Activated CD4-positive, alpha-beta T cell treated with anti-CD3 and anti-CD28 coated beads, Interleukin-2, Interleukin-4, amounts not matched to agents 100 ng/mL and 50 ng/mL, durations not matched to agents 16 hours and 8 hours (primary cell): Measurements from ENCODE around the gene RPL7A.
A peak's percentile ranks its signal among the peaks of the same experiment; 100 is the strongest.
"Not testable (repeated sequence)": the region's sequence is repeated elsewhere in the genome, so short reads cannot be mapped to it uniquely, and the experiment has no call there.

Source experiments
- DNase-seq: peaks from one replicate; pipeline ENCODE4 v3.0.0-alpha.2; 2020; ENCODE audit warnings: low spot score

The RPL7A gene

DNA sequence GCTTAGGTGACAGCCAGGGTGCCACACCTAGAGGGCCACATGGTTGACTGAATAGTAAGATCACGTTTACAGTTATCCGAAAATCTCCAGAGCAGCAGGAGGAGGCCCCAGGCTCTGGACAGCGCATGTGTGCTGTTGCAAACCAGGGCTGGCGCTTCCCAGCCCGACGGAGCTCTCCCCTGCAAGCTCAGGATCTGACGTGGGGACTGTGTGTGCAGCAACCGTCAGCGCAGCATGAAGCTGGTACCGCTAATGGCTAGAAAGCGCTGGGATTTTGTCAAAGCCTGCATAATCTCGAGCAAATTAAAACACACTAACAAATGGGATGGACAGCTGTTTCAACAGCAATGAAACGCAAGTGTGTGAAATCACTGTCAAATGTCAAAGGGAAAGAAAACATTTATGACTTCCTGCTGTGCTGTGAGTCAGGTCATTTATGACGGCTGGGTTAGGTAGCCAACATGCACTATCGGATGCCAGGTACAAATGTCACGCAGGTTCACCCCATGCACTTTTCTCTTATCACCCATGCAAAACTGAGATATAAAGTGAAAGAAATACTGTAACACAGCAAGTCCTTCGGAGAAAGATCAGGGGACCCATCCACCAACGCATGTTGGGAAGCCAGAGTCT is 20.3 kb downstream of the RPL7A start:
- no peak for DNase-seq

DNA sequence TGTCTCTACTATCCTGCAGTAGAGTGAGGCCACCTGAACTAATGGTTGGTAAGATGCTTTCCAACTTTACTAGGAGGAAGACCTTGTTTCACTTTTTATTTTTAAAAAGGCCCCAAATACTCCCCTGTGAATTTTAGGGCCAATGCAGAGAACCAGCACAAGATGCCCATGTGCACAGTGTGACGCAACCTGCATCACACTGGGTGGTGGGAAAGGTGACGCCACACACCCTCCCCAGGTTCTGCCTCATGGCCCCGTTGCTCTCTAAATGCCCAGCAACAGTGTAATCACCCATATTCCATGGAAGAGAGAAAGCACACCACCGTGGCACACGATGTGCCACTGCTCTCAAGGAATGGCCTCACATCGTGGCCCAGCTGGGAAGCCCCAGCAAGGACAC is 21.4 kb downstream of the RPL7A start:
- DNase-seq = no peak

DNA sequence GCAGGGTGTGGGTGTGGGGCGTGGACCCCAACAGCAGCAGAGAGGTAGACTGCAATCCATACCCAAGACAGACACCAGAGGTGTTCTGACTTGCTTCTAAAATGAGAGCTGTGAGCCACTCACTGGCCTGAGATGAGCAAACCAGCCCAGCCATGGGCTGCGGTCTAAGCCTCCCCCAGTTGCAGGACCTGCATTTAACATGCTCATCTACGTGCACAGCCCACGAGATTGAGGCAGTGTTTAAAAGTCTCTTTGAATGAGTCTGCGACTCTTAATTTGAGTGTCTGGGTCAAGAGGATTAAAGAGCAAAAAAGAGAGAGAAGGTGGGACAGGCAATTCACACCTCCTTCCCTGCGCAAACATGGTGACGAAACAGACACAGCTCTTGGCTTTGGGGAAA is 21.9 kb downstream of the RPL7A start:
- DNase-seq = no peak

DNA sequence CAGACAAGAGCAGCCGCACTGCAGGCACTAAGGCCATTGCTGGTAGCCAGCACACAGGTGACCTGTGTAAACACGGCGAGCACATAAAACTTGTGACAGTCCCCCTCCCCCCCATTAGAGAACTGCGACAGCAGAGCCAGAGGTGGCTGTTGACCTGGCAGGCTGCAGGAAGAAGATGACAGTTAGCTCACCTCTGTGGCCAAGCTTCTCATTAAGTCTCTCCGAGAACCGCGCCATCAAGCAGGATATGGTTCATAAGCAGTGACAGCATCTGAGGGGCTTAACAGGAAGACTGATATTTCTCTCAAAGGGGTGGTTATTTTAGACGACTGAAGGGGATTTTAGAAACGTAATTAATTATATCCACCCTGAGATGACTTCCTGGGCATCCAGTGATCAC is 22.7 kb downstream of the RPL7A start:
- DNase-seq = peak; percentile 69

DNA sequence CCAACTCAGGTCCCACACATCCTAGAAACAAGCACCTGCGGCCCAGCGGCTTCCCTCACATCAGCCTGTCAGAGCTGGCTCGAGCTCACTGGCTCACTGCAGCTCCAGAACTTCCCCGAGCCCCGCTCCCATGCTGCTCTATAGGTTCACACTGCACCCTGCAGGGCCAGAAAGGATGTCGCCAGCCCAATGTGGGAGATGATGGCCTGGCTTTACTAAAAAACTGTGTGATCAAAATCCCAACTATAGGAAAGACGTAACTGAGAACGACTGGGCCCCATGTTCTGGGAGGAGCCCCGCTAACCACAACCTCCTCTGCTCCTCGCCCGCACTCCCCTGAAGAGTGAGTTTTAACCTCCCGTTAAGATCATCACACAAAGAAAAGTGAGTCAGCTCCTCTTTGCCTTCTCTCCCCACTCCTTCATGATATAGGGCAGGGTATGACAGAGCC is 23.3 kb downstream of the RPL7A start:
- DNase-seq = peak; percentile 88

DNA sequence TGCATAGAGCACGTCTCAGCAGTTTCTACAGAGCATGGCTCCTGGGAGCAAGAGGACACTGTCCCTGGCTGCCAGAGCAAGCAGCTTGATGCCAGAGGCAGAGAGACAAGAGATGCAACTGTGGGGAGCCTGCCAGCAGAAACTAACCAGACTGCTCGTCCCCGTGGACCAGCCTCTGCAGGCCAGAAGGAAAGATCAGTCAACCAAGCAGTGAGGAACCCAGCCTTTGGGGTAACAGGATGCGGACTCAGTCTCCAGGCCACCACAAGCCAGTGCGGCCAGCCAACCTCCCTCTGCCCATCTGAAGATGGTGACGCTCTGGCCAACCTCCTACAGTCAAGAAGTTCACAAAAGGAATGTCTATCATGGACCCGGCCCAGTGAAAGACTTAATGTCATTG is 24.1 kb downstream of the RPL7A start:
- no peak for DNase-seq

DNA sequence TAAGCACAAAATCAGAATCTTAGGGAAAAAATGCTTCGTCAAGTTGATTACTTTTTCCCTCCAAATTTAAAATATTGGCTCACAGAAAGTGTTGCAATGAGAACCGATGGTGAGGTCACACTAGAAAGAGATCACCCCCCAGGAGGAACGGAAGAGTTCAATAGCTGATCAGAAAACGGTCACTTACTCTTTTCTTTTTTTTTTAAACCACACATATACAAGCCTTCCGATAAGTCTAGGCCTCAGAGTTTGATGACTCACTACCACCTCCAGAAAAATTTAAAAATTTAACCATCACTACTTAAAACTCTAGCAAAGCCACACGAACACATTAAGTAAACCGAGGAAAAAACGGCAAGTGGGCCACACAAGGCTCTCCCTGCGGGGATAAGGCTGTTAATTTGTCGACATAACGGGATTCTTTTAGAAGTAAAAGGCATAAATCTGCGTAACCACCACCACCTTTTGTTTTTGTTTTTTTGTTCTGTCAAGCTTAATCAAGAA is 26.6 kb downstream of the RPL7A start:
- DNase-seq = peak; percentile 57

DNA sequence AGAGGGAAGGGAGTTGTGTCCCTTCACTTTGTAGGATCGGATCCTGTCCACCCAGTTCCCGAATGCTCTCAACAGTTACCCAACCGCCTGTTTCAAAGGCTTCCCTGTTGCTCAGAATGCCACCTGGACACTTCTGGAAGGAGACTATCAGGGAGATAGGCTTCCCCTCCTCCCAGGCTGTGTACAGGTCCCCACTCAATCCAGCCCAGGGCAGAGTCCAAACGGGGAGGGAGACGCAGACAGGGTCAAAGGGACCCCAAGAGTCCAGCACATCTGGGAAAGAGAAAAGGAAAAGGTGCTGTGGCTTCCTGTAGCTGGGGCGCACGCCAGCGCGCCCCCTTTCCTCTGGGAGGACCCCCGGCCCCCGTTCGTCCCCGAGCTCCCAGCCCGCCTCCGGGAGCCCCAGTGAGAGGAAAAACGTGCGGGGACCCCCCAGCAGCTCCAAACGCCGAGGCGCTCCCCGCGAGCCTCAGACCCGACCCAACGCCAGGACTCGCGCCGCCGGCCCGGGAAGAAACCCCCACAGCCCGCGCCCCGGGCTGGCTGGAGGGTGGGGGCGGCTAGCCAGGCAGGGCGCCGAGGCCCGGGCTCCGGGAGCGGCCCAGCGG is 27.2 kb downstream of the RPL7A start:
- DNase-seq = no peak

DNA sequence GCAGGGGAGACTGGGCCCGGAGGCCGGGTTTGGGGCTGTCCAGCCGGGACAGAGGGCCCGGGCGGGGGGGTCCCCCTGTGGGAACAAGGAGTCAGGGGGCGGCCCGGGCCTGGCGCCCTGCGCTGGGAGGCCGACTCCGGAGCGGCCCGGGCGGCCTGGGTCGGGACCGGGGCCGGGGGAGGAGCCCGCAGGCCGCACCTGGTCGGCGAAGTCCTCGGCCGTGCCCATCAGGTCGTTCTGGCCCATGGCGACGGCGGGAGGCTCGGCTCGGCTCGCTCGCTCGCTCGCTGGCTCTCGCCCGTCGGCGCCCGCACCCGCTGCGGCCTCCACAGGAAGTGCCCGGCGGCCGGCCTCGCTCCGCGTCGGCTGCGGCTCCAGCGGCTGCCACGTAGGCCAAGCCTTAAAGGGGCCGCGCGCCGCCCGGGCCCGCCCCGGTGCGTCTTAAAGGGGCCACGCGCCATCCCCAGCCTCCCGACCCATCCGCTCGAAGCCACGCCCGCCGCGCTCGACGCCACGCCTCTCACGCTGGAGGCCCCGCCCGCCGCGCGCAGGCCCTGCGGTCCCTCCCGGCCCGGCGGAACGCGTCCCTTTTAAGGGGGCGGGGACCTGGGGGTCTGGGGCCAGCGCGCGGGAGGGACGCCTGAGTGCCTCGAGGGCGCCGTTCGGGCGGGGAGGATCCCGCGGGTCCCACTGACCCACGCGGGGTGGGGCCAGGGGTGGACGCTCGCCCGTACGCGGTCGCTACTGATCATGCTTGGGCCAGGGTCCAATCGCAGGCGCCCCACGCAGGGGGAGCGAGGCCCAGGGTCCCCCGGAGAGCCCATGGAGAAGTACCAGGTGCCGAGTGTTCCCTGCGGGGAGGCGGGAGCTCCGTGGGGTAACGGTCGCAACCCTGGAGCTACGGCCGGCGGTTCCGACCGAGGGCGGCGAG is 28.0 kb downstream of the RPL7A start, which contains the start of the genes STKLD1 and SURF4:
STKLD1 (plus strand) TSS at position 643 of the 931 bp plus-strand sequence; CDS start at position 751, 108 bp downstream.
SURF4 (minus strand) TSS at position 337 of the 931 bp plus-strand sequence; CDS start at position 246, 91 bp downstream.
- peak; percentile 95 for DNase-seq

DNA sequence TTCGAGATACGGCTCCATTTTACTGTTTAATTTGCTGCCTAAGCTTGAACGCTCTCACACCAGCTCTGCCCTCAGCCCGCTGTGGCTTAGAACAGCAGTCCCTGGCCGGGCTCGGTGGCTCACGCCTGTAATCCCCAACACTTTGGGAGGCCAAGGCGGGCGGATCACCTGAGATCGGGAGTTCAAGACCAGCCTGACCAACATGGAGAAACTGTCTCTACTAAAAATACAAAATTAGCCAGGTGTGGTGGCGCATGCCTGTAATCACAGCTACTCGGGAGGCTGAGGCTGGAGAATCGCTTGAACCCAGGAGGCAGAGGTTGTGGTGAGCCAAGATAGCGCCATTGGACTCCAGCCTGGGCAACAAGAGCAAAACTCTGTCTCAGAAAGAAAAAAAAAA is 29.3 kb downstream of the RPL7A start:
- DNase-seq = not testable (repeated sequence)

DNA sequence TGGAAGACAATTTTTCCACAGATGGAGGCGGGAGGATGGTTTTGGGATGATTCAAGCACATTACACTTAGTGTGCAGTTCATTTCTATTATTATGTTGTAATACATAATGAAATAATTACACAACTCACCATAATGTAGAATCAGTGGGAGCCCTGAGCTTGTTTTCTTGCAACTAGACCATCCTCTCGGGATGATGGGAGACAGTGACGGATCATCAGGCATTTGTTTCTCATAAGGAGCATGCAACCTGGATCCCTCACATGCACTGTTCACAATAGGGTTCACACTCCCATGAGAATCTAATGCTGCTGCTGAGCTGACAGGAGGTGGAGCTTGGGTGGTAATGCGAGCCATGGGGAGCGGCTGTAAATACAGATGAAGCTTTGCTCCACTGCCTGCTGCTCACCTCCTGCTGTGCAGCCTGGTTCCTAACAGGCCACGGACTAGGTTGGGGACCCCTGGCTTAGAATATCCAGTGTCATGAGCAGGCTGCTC is 29.8 kb downstream of the RPL7A start:
- no peak for DNase-seq

DNA sequence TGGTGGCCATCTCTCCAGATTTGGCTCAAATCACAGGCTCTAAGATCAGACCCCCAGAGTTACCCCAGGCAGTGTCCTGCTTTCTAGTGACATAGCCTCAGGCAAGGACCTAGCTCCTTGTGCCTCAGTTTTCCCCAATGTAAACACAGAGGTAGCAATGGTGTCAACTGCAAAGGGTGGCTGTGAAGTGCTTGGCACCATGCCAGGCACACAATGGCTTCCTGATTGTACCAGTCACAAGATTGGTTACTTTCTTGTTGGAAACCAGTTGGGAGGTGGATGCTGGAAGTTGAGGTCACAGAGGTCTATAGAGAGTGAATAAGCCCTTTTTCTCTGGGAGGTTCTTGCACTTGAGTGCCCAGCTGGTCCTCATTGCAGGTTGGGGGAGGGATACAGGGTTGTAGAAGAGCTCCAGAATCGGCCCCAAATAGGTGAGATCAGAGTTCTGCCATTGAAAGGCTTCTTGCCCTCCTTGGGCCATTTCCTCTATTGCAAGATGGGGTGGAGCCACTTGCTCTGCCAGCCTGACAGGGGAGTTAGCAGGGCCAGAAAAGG is 30.5 kb downstream of the RPL7A start:
- no peak for DNase-seq

DNA sequence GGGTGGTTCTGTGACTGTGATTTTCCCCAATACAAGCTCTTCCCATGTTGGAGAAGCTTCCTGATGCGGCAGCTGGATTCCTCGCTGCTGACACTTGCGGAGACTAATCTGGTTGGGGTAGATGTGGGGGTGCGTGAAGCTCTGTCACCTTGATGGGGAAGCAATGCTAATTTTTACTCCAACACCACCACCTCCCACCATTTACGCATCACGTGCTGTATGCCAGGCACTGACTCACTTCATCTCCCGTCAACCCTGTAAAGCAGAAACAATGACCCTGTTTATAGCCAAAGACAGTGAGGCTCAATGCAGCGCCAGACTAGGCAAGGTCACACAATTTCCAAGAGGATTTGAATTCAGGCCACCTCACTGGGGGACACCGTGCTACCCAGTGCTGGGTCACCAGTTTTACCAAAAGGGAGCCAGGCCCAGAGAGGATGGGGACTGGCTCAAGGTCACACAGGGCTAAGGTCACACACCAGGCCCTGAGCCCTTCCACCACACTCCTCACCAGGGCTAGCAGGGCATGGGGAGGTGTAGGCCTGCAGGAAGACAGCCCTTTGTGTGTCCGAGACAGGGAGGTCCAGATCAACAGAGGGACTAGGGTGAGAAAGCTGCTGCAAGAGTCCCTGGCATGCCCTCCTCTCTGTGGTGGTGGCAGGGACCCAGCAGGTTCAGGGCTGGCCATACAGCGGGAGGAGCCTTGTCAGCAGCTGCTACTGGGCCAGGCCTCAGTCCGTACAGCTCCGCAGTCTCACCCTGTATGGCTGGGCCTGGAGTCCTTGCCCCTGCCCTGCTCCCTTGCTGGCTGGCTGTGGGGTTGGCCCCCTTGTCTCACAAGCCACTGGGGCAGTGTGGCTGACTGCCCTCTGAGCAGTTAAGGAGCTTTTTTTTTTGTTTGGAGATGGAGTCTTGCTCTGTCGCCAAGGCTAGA is 31.4 kb downstream of the RPL7A start:
- no peak for DNase-seq

DNA sequence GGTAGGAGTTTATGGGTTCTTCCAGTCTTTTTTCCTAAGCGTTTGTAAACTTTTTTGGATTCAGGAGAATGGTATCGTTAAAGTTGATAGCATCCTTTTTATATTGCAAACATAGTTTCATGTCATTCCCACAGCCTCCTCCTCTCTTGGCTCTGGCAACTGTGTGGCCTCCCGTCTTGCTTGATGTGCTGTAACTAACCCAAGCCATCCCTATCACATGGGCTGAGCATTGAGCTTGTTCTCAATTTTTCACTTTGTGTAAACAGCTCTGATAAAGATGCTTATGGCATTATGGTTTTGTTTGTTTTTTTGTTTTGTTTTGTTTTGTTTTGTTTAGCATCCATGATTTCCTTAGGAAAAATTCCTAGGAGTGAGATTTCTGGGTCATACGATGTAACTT is 32.7 kb downstream of the RPL7A start:
- no peak for DNase-seq

DNA sequence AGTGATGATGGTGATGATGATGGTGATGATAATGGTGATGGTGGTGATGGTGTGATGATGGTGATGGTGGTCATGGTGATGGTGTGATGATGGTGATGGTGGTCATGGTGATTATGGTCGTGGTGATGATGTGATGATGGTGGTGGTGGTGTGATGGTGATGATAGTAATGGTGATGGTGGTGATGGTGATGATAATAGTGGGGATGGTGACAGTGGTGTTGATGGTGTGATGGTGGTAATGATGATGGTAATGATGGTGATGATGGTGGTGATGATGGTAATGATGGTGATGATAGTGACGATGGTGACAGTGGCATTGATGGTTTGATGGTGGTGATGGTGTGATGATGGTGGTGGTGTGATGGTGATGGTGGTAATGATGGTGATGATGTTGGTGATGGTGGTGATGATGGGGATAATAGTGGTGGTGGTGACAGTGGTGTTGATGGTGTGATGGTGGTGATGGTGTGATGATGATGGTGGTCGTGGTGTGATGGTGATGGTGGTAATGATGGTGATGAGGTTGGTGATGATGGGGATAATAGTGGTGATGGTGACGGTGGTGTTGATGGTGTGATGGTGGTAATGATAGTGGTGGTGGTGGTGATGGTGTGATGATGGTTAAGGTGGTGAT is 34.6 kb downstream of the RPL7A start:
- no peak for DNase-seq

DNA sequence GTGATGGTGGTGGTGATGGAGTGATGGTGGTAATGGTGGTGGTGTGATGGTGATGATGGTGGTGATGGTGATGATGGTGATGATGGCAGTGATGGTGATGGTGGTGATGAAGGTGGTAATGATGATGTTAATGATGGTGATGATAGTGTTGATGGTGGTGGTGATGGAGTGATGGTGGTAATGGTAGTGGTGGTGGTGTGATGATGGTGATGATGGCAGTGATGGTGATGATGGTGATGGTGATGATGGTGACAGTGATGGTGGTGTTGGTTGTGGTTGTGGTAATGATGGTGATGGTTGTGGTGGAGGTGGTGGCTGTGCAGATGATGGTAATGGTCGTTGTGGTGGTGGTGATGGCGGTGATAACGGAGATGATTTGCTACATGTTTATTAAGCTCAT is 35.4 kb downstream of the RPL7A start:
- no peak for DNase-seq

DNA sequence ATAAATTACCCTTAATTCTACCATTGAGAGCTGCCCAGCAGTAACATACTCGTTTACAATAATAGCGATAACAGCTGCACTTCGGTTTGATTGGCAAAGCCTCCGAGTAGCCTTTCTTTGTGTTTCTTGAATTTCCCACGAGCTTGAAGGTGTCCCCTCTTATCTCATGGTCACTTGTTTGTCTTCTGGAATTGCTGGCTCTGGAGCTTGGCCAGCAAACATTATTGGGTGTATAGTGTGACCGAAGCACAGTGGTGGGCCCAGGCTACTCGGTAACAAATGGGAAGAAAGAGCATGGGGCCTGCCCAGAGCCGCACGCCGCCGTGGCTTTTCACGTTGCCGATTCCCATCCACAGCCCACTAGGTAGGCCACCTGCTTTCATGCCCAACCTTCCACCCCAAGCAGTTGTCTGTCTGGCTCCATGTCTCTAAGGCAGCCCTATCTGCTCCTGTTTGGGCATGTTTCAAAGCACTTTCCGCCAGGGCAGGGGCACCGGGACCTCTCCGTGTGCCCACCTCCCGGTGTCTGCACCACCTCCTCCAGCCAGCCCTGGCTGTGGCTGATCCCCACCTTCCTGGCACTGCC is 36.8 kb downstream of the RPL7A start:
- DNase-seq = no peak

DNA sequence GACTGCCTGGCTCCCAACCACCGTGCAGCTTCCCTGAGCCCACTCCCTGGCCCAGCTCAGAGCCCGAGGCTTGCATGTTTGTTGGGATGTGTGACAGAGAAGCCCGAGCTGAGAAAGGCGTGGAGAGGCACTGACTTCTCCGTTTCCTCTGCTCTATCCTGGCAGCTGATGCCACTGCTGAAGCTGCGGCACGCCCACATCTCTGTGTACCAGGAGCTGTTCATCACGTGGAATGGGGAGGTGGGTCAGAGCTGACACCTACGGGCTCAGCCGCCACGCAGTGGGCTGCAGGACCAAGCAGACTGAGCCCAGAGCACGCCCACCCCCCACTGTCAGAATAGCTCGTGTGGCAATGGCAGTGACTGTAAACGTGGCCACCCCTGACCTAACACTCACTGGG is 37.4 kb downstream of the RPL7A start:
- no peak for DNase-seq

DNA sequence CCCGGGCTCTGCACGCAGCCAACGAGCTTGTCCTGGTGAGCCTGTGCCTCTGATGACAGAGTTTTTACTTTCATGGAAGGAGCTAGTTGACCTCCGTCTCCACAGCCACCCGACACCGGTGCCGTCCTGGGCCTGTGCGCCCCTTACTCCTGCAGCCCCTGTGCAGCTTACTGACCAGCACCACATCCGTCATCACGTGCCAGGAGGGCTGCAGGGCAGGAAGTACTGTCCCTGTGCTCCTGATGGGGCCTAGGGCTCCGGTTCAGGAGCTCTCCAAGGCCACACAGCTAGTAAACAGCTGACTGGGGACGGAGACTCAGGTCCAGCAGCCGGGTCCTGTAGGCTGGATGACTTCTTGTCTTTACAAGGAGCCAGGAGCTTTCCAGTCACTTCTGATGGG is 38.3 kb downstream of the RPL7A start:
- no peak for DNase-seq

DNA sequence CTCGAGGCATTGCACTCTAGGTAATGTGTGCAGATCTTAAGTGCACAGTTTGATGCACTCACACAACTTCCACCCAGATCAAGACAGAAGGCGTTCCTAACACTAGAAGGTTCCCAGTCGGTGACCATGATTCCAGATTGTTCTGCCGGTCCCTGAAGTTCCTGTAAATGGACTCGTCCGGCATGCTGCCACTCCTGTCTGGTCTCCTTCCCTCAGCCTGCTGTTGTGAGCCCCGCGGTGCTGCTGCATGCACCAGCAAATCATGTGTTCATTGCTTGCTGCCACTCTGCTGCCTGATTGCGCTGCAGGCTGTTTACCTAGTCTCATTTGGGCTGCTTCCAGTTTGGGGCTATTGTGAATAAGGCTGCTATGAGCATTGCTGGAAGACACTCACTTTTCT is 39.7 kb downstream of the RPL7A start:
- DNase-seq = no peak
